ENCODE results near the gene CREB1. TPM values are rescaled to one million over a fixed set of nuclear protein-coding genes. Genes with fewer than 3 reads are reported as not detected.
A peak's percentile ranks its signal among the peaks of the same experiment; 100 is the strongest.

Gene CREB1
- total and polyA plus RNA-seq, 5 experiments from 2014 or later: 58.5 to 149 (median 71.4) TPM

GRCh38 chr2:207558079-207558491 is 28.3 kb downstream of the CREB1 start:
- Mint-ChIP-seq H3K36me3 (peaks cover 5 to 74% (median 25%) of the 10 kb centered on the region in 3 donors), H3K4me1 (peaks cover 18 to 39% (median 31%) of the 10 kb centered on the region in 4 donors), H3K9me3 (no peaks in the 10 kb centered on the region), H3K27ac (peak overlapping the region in 3 of 10 donors; percentile 33 to 61 (median 36)), H3K27me3 (no peaks in the 10 kb centered on the region), H3K4me3 (no peak overlapping the region)
- POLR2A ChIA-PET: no interaction called here
- ATAC-seq (no peak), DNase-seq (no peak)

GRCh38 chr2:207561386-207562080 is 31.8 kb downstream of the CREB1 start:
- no peak for ATAC-seq
- POLR2A ChIA-PET: no interaction called here
- peaks cover 5 to 83% (median 23%) of the 10 kb centered on the region in 3 donors for H3K36me3 Mint-ChIP-seq
- H3K4me3 Mint-ChIP-seq: no peak overlapping the region
- H3K9me3 Mint-ChIP-seq: no peaks in the 10 kb centered on the region
- H3K4me1 Mint-ChIP-seq: peaks cover 17 to 31% (median 23%) of the 10 kb centered on the region in 4 donors
- peak overlapping the region in 4 of 10 donors; percentile 16 to 55 (median 36) for H3K27ac Mint-ChIP-seq
- no peaks in the 10 kb centered on the region for H3K27me3 Mint-ChIP-seq
- no peak for DNase-seq

GRCh38 chr2:207565736-207566500 is 36.2 kb downstream of the CREB1 start:
- Mint-ChIP-seq H3K36me3 (peaks cover 3 to 83% (median 18%) of the 10 kb centered on the region in 3 donors), H3K27ac (peak overlapping the region in 7 of 10 donors; percentile 0 to 66 (median 53)), H3K4me3 (no peak overlapping the region), H3K9me3 (no peaks in the 10 kb centered on the region), H3K27me3 (no peaks in the 10 kb centered on the region), H3K4me1 (peaks cover 7 to 15% (median 12%) of the 10 kb centered on the region in 4 donors)
- POLR2A ChIA-PET: no interaction called here
- ATAC-seq: no peak
- no peak for DNase-seq

- peaks cover 5 to 14% (median 7%) of the 10 kb centered on the region in 4 donors for H3K4me1 Mint-ChIP-seq
Measured at GRCh38 chr2:207567671-207568070, 37.9 kb downstream of the CREB1 start.

GRCh38 chr2:207571370-207571769 is 41.6 kb downstream of the CREB1 start:
- DNase-seq (no peak), ATAC-seq (no peak)
- Mint-ChIP-seq H3K4me1 (peaks cover 0 to 12% (median 3%) of the 10 kb centered on the region in 4 donors), H3K4me3 (no peak overlapping the region), H3K36me3 (peaks cover 3 to 87% (median 24%) of the 10 kb centered on the region in 3 donors), H3K9me3 (no peaks in the 10 kb centered on the region), H3K27me3 (no peaks in the 10 kb centered on the region), H3K27ac (peak overlapping the region in 3 of 10 donors; percentile 31 to 61 (median 57))
- POLR2A ChIA-PET: interaction anchor here (2.1 kb wide), 1 partner anchor 41 kb away, joined by 9 read pairs; the partner anchor contains the start of gene CREB1

More at GRCh38 chr2:207567671-207568070, 37.9 kb downstream of the CREB1 start:
- Mint-ChIP-seq H3K27ac (peak overlapping the region in 5 of 10 donors; percentile 32 to 76 (median 44)), H3K9me3 (no peaks in the 10 kb centered on the region), H3K4me3 (no peak overlapping the region), H3K27me3 (no peaks in the 10 kb centered on the region), H3K36me3 (peaks cover 3 to 81% (median 11%) of the 10 kb centered on the region in 3 donors)
- POLR2A ChIA-PET: interaction anchor here (1.2 kb wide), 1 partner anchor 58 kb away, joined by 3 read pairs; the partner anchor contains the start of gene METTL21A
- no peak for DNase-seq
- no peak for ATAC-seq

GRCh38 chr2:207584952-207585351 is 55.2 kb downstream of the CREB1 start:
- Mint-ChIP-seq H3K9me3 (peaks cover 0 to 3% (median 0%) of the 10 kb centered on the region in 9 donors), H3K27ac (peak overlapping the region in 6 of 10 donors; percentile 16 to 79 (median 56)), H3K4me3 (no peak overlapping the region), H3K36me3 (peaks cover 26 to 86% (median 55%) of the 10 kb centered on the region in 3 donors), H3K4me1 (peaks cover 0 to 28% (median 18%) of the 10 kb centered on the region in 4 donors), H3K27me3 (no peaks in the 10 kb centered on the region)
- DNase-seq: no peak
- POLR2A ChIA-PET: no interaction called here
- ATAC-seq: no peak

GRCh38 chr2:207587305-207587704 is 57.5 kb downstream of the CREB1 start:
- H3K27me3 Mint-ChIP-seq: no peaks in the 10 kb centered on the region
- no peak overlapping the region for H3K4me3 Mint-ChIP-seq
- H3K36me3 Mint-ChIP-seq: peaks cover 38 to 90% (median 75%) of the 10 kb centered on the region in 3 donors
- ATAC-seq (no peak), DNase-seq (no peak)
- H3K27ac Mint-ChIP-seq: peak overlapping the region in 5 of 10 donors; percentile 15 to 65 (median 50)
- peaks cover 0 to 16% (median 3%) of the 10 kb centered on the region in 9 donors for H3K9me3 Mint-ChIP-seq
- H3K4me1 Mint-ChIP-seq: peaks cover 0 to 22% (median 15%) of the 10 kb centered on the region in 4 donors
- POLR2A ChIA-PET: interaction anchor here (1.1 kb wide), 1 partner anchor 37 kb away, joined by 5 read pairs; no protein-coding TSS in a partner anchor

- ATAC-seq (no peak), DNase-seq (no peak)
- H3K27me3 Mint-ChIP-seq: no peaks in the 10 kb centered on the region
- peaks cover 47 to 93% (median 78%) of the 10 kb centered on the region in 3 donors for H3K36me3 Mint-ChIP-seq
- H3K4me3 Mint-ChIP-seq: no peak overlapping the region
- H3K27ac Mint-ChIP-seq: peak overlapping the region in 4 of 10 donors; percentile 3 to 14 (median 6)
- POLR2A ChIA-PET: interaction anchor here (0.6 kb wide), 1 partner anchor 61 kb away, joined by 4 read pairs; no protein-coding TSS in a partner anchor
- H3K4me1 Mint-ChIP-seq: peaks cover under 1 to 22% (median 16%) of the 10 kb centered on the region in 4 donors
- peaks cover 0 to 25% (median 8%) of the 10 kb centered on the region in 9 donors for H3K9me3 Mint-ChIP-seq
Measured at GRCh38 chr2:207589143-207589542, 59.4 kb downstream of the CREB1 start.

GRCh38 chr2:207593277-207593676 is 63.5 kb downstream of the CREB1 start:
- no peak for ATAC-seq
- Mint-ChIP-seq H3K9me3 (peaks cover 0 to 25% (median 8%) of the 10 kb centered on the region in 9 donors), H3K27ac (no peak overlapping the region), H3K27me3 (no peaks in the 10 kb centered on the region), H3K36me3 (peaks cover 40 to 88% (median 52%) of the 10 kb centered on the region in 3 donors), H3K4me1 (peaks cover 8 to 14% (median 9%) of the 10 kb centered on the region in 4 donors), H3K4me3 (no peak overlapping the region)
- no peak for DNase-seq
- POLR2A ChIA-PET: interaction anchor here (0.7 kb wide), 1 partner anchor 416 kb away, joined by 3 read pairs; no protein-coding TSS in a partner anchor

GRCh38 chr2:207594264-207594663 is 64.5 kb downstream of the CREB1 start:
- peak overlapping the region in 5 of 10 donors; percentile 25 to 65 (median 57) for H3K27ac Mint-ChIP-seq
- H3K4me1 Mint-ChIP-seq: peaks cover 4 to 12% (median 7%) of the 10 kb centered on the region in 4 donors
- H3K27me3 Mint-ChIP-seq: no peaks in the 10 kb centered on the region
- POLR2A ChIA-PET: no interaction called here
- no peak for DNase-seq
- H3K4me3 Mint-ChIP-seq: no peak overlapping the region
- ATAC-seq: no peak
- peaks cover 0 to 25% (median 8%) of the 10 kb centered on the region in 9 donors for H3K9me3 Mint-ChIP-seq
- peaks cover 30 to 78% (median 42%) of the 10 kb centered on the region in 3 donors for H3K36me3 Mint-ChIP-seq

GRCh38 chr2:207594731-207595130 is 65.0 kb downstream of the CREB1 start:
- Mint-ChIP-seq H3K4me1 (peaks cover 5 to 12% (median 8%) of the 10 kb centered on the region in 4 donors), H3K27me3 (no peaks in the 10 kb centered on the region), H3K9me3 (peaks cover 0 to 25% (median 6%) of the 10 kb centered on the region in 9 donors), H3K36me3 (peaks cover 25 to 77% (median 37%) of the 10 kb centered on the region in 3 donors), H3K27ac (peak overlapping the region in 5 of 10 donors; percentile 33 to 62 (median 53)), H3K4me3 (no peak overlapping the region)
- DNase-seq (no peak), ATAC-seq (no peak)
- POLR2A ChIA-PET: no interaction called here

- Mint-ChIP-seq H3K4me1 (peaks cover 6 to 24% (median 21%) of the 10 kb centered on the region in 4 donors), H3K27me3 (no peaks in the 10 kb centered on the region), H3K4me3 (no peak overlapping the region), H3K27ac (peak overlapping the region in 6 of 10 donors; percentile 6 to 75 (median 17)), H3K36me3 (peaks cover 0 to 42% (median 5%) of the 10 kb centered on the region in 3 donors), H3K9me3 (no peaks in the 10 kb centered on the region)
- DNase-seq: no peak
- ATAC-seq: no peak
- POLR2A ChIA-PET: interaction anchor here (1.3 kb wide), 1 partner anchor 70 kb away, joined by 6 read pairs; the partner anchor contains the start of gene CREB1
Measured at GRCh38 chr2:207599636-207600035, 69.9 kb downstream of the CREB1 start.

Data from naive thymus-derived CD8-positive, alpha-beta T cell (primary cell).